SK-N-SH (cell line): ENCODE results near the gene IRAK2. TPM values are rescaled to one million over a fixed set of nuclear protein-coding genes. Genes with fewer than 3 reads are reported as not detected.

Source experiments
- CTCF ChIA-PET: fragments of 300-600, 350-600 bp; formaldehyde crosslinking; extraction: SDS; loops from one replicate; lab custom pipeline; 2021; lab: Yijun Ruan, JAX
- POLR2A ChIA-PET: fragments of 350-600 bp; sonication (Branson Sonifier 250); formaldehyde crosslinking; extraction: SDS; loops from one replicate; lab custom pipeline; 2020; ENCODE audit warnings: antibody characterized with exemption, inconsistent platforms; lab: Yijun Ruan, JAX
- DNase-seq: peaks from one replicate; pipeline ENCODE4 v3.0.0; 2012
- H2AFZ ChIP-seq: fragments of 200-600 bp; sonication (generic); 2 replicates; pipeline ENCODE4 v1.8.1; 2016; ENCODE audit warnings: antibody characterized with exemption, mild to moderate bottlenecking, low read depth
- H3F3A ChIP-seq: fragments of 200-600 bp; sonication (generic); replicated peaks from 2 replicates; pipeline ENCODE3; 2016; ENCODE audit warnings: antibody characterized with exemption, mild to moderate bottlenecking; ENCODE audit not compliant: insufficient read depth
- H3K27ac ChIP-seq, 2 experiments: fragments of 200-500 bp in 1 of 2; fragments of 200-600 bp in 1 of 2; sonication (Bioruptor generic) in 1 of 2; sonication (generic), shearing (Covaris generic) in 1 of 2; 2 replicates each; pipeline versions ENCODE4 v1.5.1 to v1.6.1; 2014 to 2016; ENCODE audit warnings: low read depth in 2 of 2, inconsistent platforms in 1 of 2, low read length in 1 of 2, mild to moderate bottlenecking in 1 of 2, mixed read lengths in 1 of 2
- H3K27me3 ChIP-seq: fragments of 200-600 bp; sonication (generic), shearing (Covaris generic); 2 replicates; pipeline ENCODE4 v1.6.1; 2016; ENCODE audit warnings: mixed run types; ENCODE audit not compliant: insufficient read depth
- H3K36me3 ChIP-seq, 2 experiments: fragments of 200-500 bp in 1 of 2; fragments of 200-600 bp in 1 of 2; sonication (Bioruptor generic) in 1 of 2; sonication (generic) in 1 of 2; replicated peaks in 1 of 2; 2 replicates each; pipeline versions ENCODE3 to v1.5.1; 2014 to 2016; ENCODE audit warnings: low read length in 1 of 2, mild to moderate bottlenecking in 1 of 2; ENCODE audit not compliant: insufficient read depth in 2 of 2, control insufficient read depth in 1 of 2
- H3K4me1 ChIP-seq, 2 experiments: fragments of 200-500 bp in 1 of 2; fragments of 200-600 bp in 1 of 2; sonication (Bioruptor generic) in 1 of 2; sonication (generic), shearing (Covaris generic) in 1 of 2; 2 replicates each; pipeline versions ENCODE4 v1.5.1 to v1.6.1; 2014 to 2016; ENCODE audit warnings: low read depth in 1 of 2, low read length in 1 of 2, mixed run types in 1 of 2; ENCODE audit not compliant: insufficient read depth in 2 of 2, control insufficient read depth in 1 of 2
- H3K4me2 ChIP-seq: fragments of 200-600 bp; sonication (generic), shearing (Covaris generic); 2 replicates; pipeline ENCODE4 v1.6.1; 2017; ENCODE audit warnings: mixed run types
- H3K4me3 ChIP-seq, 2 experiments: fragments of 200-500 bp in 1 of 2; fragments of 200-600 bp in 1 of 2; sonication (Bioruptor generic) in 1 of 2; sonication (generic), shearing (Covaris generic) in 1 of 2; 2 replicates each; pipeline versions ENCODE4 v1.5.1 to v1.8.1; 2014 to 2016; ENCODE audit warnings: low read depth in 2 of 2, inconsistent platforms in 1 of 2, low read length in 1 of 2, mild to moderate bottlenecking in 1 of 2, mixed read lengths in 1 of 2, moderate library complexity in 1 of 2
- H3K79me2 ChIP-seq: fragments of 200-600 bp; sonication (generic); 2 replicates; pipeline ENCODE4 v1.8.1; 2017; ENCODE audit warnings: mild to moderate bottlenecking; ENCODE audit not compliant: insufficient read depth
- H3K9ac ChIP-seq: fragments of 200-600 bp; sonication (generic); 2 replicates; pipeline ENCODE4 v1.6.1; 2017; ENCODE audit warnings: mixed run types
- H3K9me2 ChIP-seq: fragments of 200-600 bp; sonication (generic); 2 replicates; pipeline ENCODE4 v1.6.1; 2017; ENCODE audit warnings: mixed run types
- H3K9me3 ChIP-seq: fragments of 200-600 bp; sonication (generic); 2 replicates; pipeline ENCODE4 v1.6.1; 2017; ENCODE audit warnings: mixed run types, mild to moderate bottlenecking, moderate library complexity
- H4K20me1 ChIP-seq: fragments of 200-600 bp; sonication (generic); 2 replicates; pipeline ENCODE4 v1.6.1; 2017; ENCODE audit warnings: mild to moderate bottlenecking, mixed run types; ENCODE audit not compliant: insufficient read depth
- ELF1 ChIP-seq: IDR thresholded peaks from 2 replicates; pipeline ENCODE4 v1.4.0; 2012
- EP300 ChIP-seq, 2 experiments: IDR thresholded peaks; 2 replicates each; pipeline versions ENCODE4 v1.4.0 to v1.6.1; 2012; ENCODE audit warnings: borderline replicate concordance in 1 of 2, low read depth in 1 of 2, low read length in 1 of 2
- EZH2phosphoT487 ChIP-seq: fragments of 200-600 bp; sonication (generic); IDR thresholded peaks from 2 replicates; pipeline ENCODE4 v1.6.1; 2017; ENCODE audit warnings: low read depth, mixed run types, mild to moderate bottlenecking, antibody characterized with exemption, moderate library complexity, borderline replicate concordance
- FOSL2 ChIP-seq: IDR thresholded peaks from 2 replicates; pipeline ENCODE4 v1.4.0; 2012; ENCODE audit warnings: low read depth, mild to moderate bottlenecking, moderate library complexity, borderline replicate concordance
- FOXM1 ChIP-seq: IDR thresholded peaks from 2 replicates; pipeline ENCODE4 v1.4.0; 2012; ENCODE audit warnings: low read depth, mild to moderate bottlenecking
- GABPA ChIP-seq: IDR thresholded peaks from 2 replicates; pipeline ENCODE4 v1.4.0; 2012; ENCODE audit warnings: low read depth, mild to moderate bottlenecking
- NFIC ChIP-seq: IDR thresholded peaks from 2 replicates; pipeline ENCODE4 v1.4.0; 2012; ENCODE audit warnings: borderline replicate concordance
- NRF1 ChIP-seq: IDR thresholded peaks from 2 replicates; pipeline ENCODE4 v1.6.1; 2012; ENCODE audit warnings: low read depth, mild to moderate bottlenecking, low read length
- RCOR1 ChIP-seq: fragments of 150-350 bp; IDR thresholded peaks from 2 replicates; pipeline ENCODE4 v1.6.1; 2017; ENCODE audit warnings: antibody characterized with exemption, low read length
- RFX5 ChIP-seq: IDR thresholded peaks from 2 replicates; pipeline ENCODE4 v1.6.1; 2012; ENCODE audit warnings: mild to moderate bottlenecking, improper control_type of control experiment, low read length
- RXRA ChIP-seq: IDR thresholded peaks from 2 replicates; pipeline ENCODE4 v1.4.0; 2012; ENCODE audit warnings: low read depth, mild to moderate bottlenecking, borderline replicate concordance
- TCF12 ChIP-seq: IDR thresholded peaks from 2 replicates; pipeline ENCODE4 v1.4.0; 2012
- WGBS: methylation state at CpG from one replicate; pipeline ENCODE4 v1.1.6; 2017; ENCODE audit warnings: low lambda C conversion rate; 5-methylcytosine and 5-hydroxymethylcytosine counted together
- polyA plus RNA-seq, 3 experiments: library from polyadenylated mRNA; depleted of rRNA; stranded (reverse); fragments of >200 nt; gene quantifications; 2 replicates each; pipeline ENCODE4 v1.2.3, GENCODE V29; 2012
- TF ChIP-seq, protein P1 (sequence below): IDR thresholded peaks from 2 replicates; pipeline ENCODE4; 2012
- TF ChIP-seq, protein P2 (sequence below): IDR thresholded peaks from 2 replicates; pipeline ENCODE4 v1.4.0; 2012; ENCODE audit warnings: low read depth
- TF ChIP-seq, protein P3 (sequence below): IDR thresholded peaks from 2 replicates; pipeline ENCODE4 v1.4.0; 2012; ENCODE audit warnings: low read depth, borderline replicate concordance
- TF ChIP-seq, protein P4 (sequence below): IDR thresholded peaks from 2 replicates; pipeline ENCODE4 v1.6.1; 2012; ENCODE audit warnings: mild to moderate bottlenecking, low read depth, low read length, moderate library complexity

Gene IRAK2
- polyA plus RNA-seq, 1 of the 3 experiments (the other 2 are of a cell fraction): 7.7 TPM

DNA sequence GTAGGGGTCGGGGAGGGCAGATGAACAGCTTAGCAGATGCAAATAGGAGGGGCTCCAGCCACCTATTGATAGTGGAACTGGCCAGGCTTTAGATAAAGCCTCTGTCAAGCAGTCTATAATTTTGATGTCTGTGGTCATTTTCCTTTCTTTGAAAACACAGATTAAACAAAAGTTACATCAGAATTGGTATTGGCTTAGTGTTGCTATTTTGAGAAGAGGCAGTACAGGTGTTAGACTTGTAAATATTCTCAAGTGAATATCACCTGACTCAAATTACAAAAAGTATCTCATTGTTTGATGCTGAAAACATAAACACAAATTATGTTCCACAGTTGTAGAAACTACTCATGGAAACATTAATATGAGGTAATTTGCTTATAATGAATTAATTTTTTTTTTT is 109.9 kb downstream of the IRAK2 start:
- WGBS: 81% methylated on average over 1 of the region's 1 CpG
- POLR2A ChIA-PET: no interaction called here

More for the DNA sequence above, 109.9 kb downstream of the IRAK2 start:
- H3K9ac ChIP-seq: no peak overlapping the region
- CTCF ChIA-PET: interaction anchor here (3.0 kb wide), 1 partner anchor 11 kb away, joined by 14 read pairs; no protein-coding TSS in a partner anchor
- no peak overlapping the region for H3K4me2 ChIP-seq
- peaks cover 81% of the 10 kb centered on the region for H3K79me2 ChIP-seq
- peaks cover 27 to 40% of the 10 kb centered on the region in 2 experiments for H3K36me3 ChIP-seq
- H3K27ac ChIP-seq: no peak overlapping the region
- no peaks in the 10 kb centered on the region for H3K9me2 ChIP-seq
- no peak for DNase-seq
- peaks cover 4% of the 10 kb centered on the region for H3F3A ChIP-seq
- H3K27me3 ChIP-seq: no peaks in the 10 kb centered on the region
- peaks cover 23% of the 10 kb centered on the region for H4K20me1 ChIP-seq
- no peak overlapping the region for H3K4me3 ChIP-seq
- H3K4me1 ChIP-seq: peaks cover 4 to 6% of the 10 kb centered on the region in 2 experiments; a peak in 2 of 4 replicates
- no peak overlapping the region for H2AFZ ChIP-seq
- TF ChIP-seq EZH2phosphoT487: no peak
- TF ChIP-seq, protein P1, sequence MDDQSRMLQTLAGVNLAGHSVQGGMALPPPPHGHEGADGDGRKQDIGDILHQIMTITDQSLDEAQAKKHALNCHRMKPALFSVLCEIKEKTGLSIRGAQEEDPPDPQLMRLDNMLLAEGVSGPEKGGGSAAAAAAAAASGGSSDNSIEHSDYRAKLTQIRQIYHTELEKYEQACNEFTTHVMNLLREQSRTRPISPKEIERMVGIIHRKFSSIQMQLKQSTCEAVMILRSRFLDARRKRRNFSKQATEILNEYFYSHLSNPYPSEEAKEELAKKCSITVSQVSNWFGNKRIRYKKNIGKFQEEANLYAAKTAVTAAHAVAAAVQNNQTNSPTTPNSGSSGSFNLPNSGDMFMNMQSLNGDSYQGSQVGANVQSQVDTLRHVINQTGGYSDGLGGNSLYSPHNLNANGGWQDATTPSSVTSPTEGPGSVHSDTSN: no peak
- TF ChIP-seq, protein P2, sequence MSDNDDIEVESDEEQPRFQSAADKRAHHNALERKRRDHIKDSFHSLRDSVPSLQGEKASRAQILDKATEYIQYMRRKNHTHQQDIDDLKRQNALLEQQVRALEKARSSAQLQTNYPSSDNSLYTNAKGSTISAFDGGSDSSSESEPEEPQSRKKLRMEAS: no peak
- no peak for TF ChIP-seq TCF12
- TF ChIP-seq NRF1: no peak
- TF ChIP-seq EP300 (IDR thresholded peaks at IDR 0.05; ENCODE audit: borderline replicate concordance in 1 of 2, low read depth in 1 of 2, low read length in 1 of 2): no peak
- TF ChIP-seq, protein P3, sequence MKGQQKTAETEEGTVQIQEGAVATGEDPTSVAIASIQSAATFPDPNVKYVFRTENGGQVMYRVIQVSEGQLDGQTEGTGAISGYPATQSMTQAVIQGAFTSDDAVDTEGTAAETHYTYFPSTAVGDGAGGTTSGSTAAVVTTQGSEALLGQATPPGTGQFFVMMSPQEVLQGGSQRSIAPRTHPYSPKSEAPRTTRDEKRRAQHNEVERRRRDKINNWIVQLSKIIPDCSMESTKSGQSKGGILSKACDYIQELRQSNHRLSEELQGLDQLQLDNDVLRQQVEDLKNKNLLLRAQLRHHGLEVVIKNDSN: no peak
- TF ChIP-seq, protein P4, sequence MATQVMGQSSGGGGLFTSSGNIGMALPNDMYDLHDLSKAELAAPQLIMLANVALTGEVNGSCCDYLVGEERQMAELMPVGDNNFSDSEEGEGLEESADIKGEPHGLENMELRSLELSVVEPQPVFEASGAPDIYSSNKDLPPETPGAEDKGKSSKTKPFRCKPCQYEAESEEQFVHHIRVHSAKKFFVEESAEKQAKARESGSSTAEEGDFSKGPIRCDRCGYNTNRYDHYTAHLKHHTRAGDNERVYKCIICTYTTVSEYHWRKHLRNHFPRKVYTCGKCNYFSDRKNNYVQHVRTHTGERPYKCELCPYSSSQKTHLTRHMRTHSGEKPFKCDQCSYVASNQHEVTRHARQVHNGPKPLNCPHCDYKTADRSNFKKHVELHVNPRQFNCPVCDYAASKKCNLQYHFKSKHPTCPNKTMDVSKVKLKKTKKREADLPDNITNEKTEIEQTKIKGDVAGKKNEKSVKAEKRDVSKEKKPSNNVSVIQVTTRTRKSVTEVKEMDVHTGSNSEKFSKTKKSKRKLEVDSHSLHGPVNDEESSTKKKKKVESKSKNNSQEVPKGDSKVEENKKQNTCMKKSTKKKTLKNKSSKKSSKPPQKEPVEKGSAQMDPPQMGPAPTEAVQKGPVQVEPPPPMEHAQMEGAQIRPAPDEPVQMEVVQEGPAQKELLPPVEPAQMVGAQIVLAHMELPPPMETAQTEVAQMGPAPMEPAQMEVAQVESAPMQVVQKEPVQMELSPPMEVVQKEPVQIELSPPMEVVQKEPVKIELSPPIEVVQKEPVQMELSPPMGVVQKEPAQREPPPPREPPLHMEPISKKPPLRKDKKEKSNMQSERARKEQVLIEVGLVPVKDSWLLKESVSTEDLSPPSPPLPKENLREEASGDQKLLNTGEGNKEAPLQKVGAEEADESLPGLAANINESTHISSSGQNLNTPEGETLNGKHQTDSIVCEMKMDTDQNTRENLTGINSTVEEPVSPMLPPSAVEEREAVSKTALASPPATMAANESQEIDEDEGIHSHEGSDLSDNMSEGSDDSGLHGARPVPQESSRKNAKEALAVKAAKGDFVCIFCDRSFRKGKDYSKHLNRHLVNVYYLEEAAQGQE: no peak
- TF ChIP-seq ELF1: no peak
- no peak for TF ChIP-seq RFX5
- no peak for TF ChIP-seq NFIC
- TF ChIP-seq FOXM1: no peak
- no peak for TF ChIP-seq FOSL2
- no peak for TF ChIP-seq RCOR1
- TF ChIP-seq GABPA: no peak
- TF ChIP-seq RXRA: no peak
- no peaks in the 10 kb centered on the region for H3K9me3 ChIP-seq
